ENCODE results near the gene EIF6.

The EIF6 gene

DNA sequence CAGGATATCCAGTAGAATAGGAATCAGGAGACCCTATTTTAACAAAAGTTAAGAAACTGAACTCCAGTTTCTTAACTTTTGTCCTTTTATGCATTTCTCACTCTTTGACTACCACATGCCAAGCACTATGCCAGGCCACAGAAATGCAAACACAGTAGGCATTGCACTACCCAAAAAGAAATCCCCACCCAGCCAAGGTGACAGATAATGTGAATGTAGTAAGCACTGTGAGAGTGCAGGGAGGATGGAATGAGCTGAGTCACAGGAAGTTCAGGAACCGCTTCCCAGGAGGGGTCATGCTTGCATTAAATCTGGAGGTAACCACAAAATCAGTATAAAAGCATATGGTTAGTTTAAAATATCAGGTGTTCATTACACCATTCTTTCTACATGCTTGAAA is 27.7 kb upstream of the EIF6 start:
- no peak for DNase-seq (ENCODE audit: low spot score)
- in situ Hi-C loops (cut with MboI; ENCODE audit: low pct_unique_long_range_greater_than_20kb, low sequenced_read_pairs, unreplicated experiment), result no loop called here
- TF ChIP-seq CTCF (IDR thresholded peaks at IDR 0.05; ENCODE audit: extremely low read depth, insufficient read depth, missing control alignments), result no peak

GRCh38 chr20:35311822-35312221 is 27.2 kb upstream of the EIF6 start:
- in situ Hi-C loops (cut with MboI; ENCODE audit: low pct_unique_long_range_greater_than_20kb, low sequenced_read_pairs, unreplicated experiment), result no loop called here
- no peak for DNase-seq (ENCODE audit: low spot score)
- TF ChIP-seq CTCF (IDR thresholded peaks at IDR 0.05; ENCODE audit: extremely low read depth, insufficient read depth, missing control alignments), result no peak

- no peak for TF ChIP-seq CTCF (IDR thresholded peaks at IDR 0.05; ENCODE audit: extremely low read depth, insufficient read depth, missing control alignments)
- no peak for DNase-seq (ENCODE audit: low spot score)
- in situ Hi-C loops (cut with MboI; ENCODE audit: low pct_unique_long_range_greater_than_20kb, low sequenced_read_pairs, unreplicated experiment), result no loop called here
Measured at GRCh38 chr20:35311409-35311808, 26.8 kb upstream of the EIF6 start.

DNA sequence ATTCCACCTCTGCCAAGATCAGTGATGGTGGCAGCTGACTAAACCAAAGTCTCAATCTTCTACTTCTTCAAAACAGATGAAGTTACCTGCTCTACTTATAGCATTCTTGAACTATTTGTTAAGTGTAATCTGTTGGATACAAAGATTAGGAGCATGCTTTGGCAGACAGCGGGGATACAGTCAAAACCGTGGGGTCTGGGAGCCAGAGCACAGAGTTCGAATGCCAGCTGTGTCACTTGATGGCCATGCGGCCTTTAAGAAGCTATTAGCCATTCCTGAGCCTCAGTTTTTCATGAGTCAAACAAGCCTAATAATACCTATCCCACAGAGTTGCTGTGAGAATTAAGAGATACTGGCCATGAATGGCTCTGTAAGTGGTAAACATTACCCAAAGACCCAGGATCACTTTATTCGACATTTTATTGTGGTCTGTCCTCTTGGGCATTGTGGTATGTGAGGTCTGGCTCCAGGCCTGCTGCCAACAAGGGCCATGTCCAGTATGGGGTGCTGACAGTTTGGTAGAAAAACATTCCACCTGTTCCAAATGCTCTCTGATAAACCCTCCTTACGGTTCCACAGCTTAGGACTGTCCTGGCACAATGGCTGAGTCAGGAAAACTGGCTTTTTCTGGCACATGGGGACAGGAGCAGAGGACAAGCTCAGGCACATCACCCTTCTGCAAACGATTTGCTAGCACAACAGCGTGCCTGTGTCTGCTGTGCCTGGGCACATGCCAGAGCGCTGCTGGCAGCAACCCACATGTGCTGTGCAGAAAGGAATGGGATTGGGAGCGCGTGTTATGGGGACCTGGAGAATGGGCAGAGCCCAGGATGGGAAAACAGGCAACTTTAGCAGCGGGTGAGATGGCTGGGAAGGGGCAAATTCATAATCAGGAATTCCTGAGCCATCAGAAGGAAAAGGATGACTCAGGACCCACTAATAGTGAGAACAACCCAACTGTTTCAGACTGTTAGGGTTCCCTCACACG is 23.4 kb upstream of the EIF6 start:
- in situ Hi-C loops (cut with MboI; ENCODE audit: low pct_unique_long_range_greater_than_20kb, low sequenced_read_pairs, unreplicated experiment), result loop anchor here (10.0 kb wide), 1 partner anchor 137 kb away; no protein-coding TSS in a partner anchor
- DNase-seq (ENCODE audit: low spot score), result no peak
- TF ChIP-seq CTCF (IDR thresholded peaks at IDR 0.05; ENCODE audit: extremely low read depth, insufficient read depth, missing control alignments), result no peak

DNA sequence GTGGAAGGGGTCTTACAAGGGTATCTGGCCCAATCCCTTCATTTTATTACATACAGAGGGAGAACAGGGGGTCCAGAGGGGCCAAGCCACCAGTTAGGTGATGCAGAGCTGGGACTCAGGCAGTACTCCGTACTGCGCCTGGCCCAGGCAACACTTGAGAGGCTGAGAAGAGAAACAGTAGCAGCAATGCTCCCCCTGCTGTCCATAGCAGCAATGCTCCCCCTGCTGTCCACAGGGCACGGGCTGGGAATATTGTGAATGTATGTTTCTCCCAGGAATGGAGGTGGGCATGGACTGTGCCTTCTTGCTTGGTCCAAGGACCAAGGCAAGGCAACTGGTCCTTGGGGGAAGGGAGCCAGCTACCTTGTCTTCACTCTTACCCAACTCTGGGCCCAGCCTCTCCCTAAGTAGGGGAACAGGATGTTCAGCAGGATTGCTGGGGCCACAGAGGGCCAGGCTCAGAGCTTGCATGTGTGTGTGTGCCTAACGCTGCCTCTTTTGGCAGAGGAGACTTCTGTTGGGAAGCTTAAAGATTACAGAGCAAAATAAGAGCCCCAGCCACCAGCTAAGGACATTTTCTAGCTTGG is 22.5 kb upstream of the EIF6 start:
- peak; percentile 68 for TF ChIP-seq CTCF (IDR thresholded peaks at IDR 0.05; ENCODE audit: extremely low read depth, insufficient read depth, missing control alignments)
- no peak for DNase-seq (ENCODE audit: low spot score)
- in situ Hi-C loops (cut with MboI; ENCODE audit: low pct_unique_long_range_greater_than_20kb, low sequenced_read_pairs, unreplicated experiment), result loop anchor here (10.0 kb wide), 1 partner anchor 138 kb away; no protein-coding TSS in a partner anchor

- TF ChIP-seq CTCF (IDR thresholded peaks at IDR 0.05; ENCODE audit: extremely low read depth, insufficient read depth, missing control alignments), result no peak
- no peak for DNase-seq (ENCODE audit: low spot score)
- in situ Hi-C loops (cut with MboI; ENCODE audit: low pct_unique_long_range_greater_than_20kb, low sequenced_read_pairs, unreplicated experiment), result loop anchor here (10.0 kb wide), 1 partner anchor 139 kb away; no protein-coding TSS in a partner anchor
Measured at GRCh38 chr20:35305682-35306556, 21.3 kb upstream of the EIF6 start.

Measured in GM13977 (cell line).